DOHH2 (cell line): ENCODE measurements around the gene CCDC137.
A peak's percentile ranks its signal among the peaks of the same experiment; 100 is the strongest.

Experiments used
- H3F3A ChIP-seq: fragments of 200-600 bp; sonication (generic), shearing (Covaris generic); 2 replicates; pipeline ENCODE4 v1.6.0; 2016; ENCODE audit warnings: antibody characterized with exemption, mild to moderate bottlenecking; ENCODE audit not compliant: control insufficient read depth, insufficient read depth
- H3K27ac ChIP-seq: fragments of 200-600 bp; sonication (generic); 2 replicates; pipeline ENCODE4 v1.5.1; 2014; ENCODE audit warnings: low read depth, mild to moderate bottlenecking, low read length, moderate library complexity
- H3K27me3 ChIP-seq: fragments of 200-600 bp; sonication (generic); 2 replicates; pipeline ENCODE4 v1.6.1; 2014; ENCODE audit warnings: mild to moderate bottlenecking, low read length, mixed read lengths; ENCODE audit not compliant: control insufficient read depth
- H3K36me3 ChIP-seq: fragments of 200-600 bp; sonication (generic); 2 replicates; pipeline ENCODE4 v1.6.1; 2014; ENCODE audit warnings: mild to moderate bottlenecking, low read length, moderate library complexity, mixed read lengths; ENCODE audit not compliant: control insufficient read depth
- H3K4me1 ChIP-seq: fragments of 200-600 bp; sonication (generic); 2 replicates; pipeline ENCODE4 v1.6.1; 2014; ENCODE audit warnings: mild to moderate bottlenecking, low read length, mixed read lengths; ENCODE audit not compliant: control insufficient read depth
- H3K4me2 ChIP-seq: fragments of 200-600 bp; sonication (generic); 2 replicates; pipeline ENCODE4 v1.6.0; 2014; ENCODE audit warnings: mild to moderate bottlenecking, low read length, moderate library complexity
- H3K4me3 ChIP-seq: fragments of 200-600 bp; sonication (generic); 2 replicates; pipeline ENCODE4 v1.5.1; 2014; ENCODE audit warnings: mild to moderate bottlenecking, low read length, mixed read lengths
- H3K79me2 ChIP-seq: fragments of 200-600 bp; sonication (generic); 2 replicates; pipeline ENCODE4 v1.6.1; 2014; ENCODE audit warnings: mild to moderate bottlenecking, low read length, mixed read lengths; ENCODE audit not compliant: control insufficient read depth
- H3K9me2 ChIP-seq: fragments of 200-600 bp; sonication (generic); replicated peaks from 2 replicates; pipeline ENCODE4 v1.6.1; 2014; ENCODE audit warnings: mild to moderate bottlenecking, low read length, mixed read lengths; ENCODE audit not compliant: control insufficient read depth
- H3K9me3 ChIP-seq: fragments of 200-600 bp; sonication (generic); 2 replicates; pipeline ENCODE4 v1.6.1; 2014; ENCODE audit warnings: antibody characterized with exemption, low read length, mixed read lengths; ENCODE audit not compliant: control insufficient read depth, insufficient read depth
- H4K20me1 ChIP-seq: fragments of 200-600 bp; sonication (generic); 2 replicates; pipeline ENCODE4 v1.6.0; 2014; ENCODE audit warnings: low read depth, mild to moderate bottlenecking, antibody characterized with exemption, low read length, moderate library complexity; ENCODE audit not compliant: control insufficient read depth, insufficient read depth
- CTCF ChIP-seq: fragments of 200-600 bp; sonication (generic); IDR thresholded peaks from one replicate; pipeline ENCODE4 v1.5.1; 2014; ENCODE audit warnings: antibody characterized with exemption, mild to moderate bottlenecking, low read depth, low read length; ENCODE audit not compliant: poor library complexity, severe bottlenecking
- EZH2phosphoT487 ChIP-seq: fragments of 200-600 bp; sonication (generic); IDR thresholded peaks from 2 replicates; pipeline ENCODE4 v1.6.1; 2017; ENCODE audit warnings: borderline replicate concordance, mild to moderate bottlenecking, antibody characterized with exemption, low read length, moderate library complexity, mixed read lengths

CCDC137 gene

GRCh38 chr17:81683584-81684441, 17.3 kb downstream of the CCDC137 start, which contains the start of the genes ARL16 and HGS:
Gene ARL16, minus strand, starts transcription at chr17:81683797. Its CDS starts 44 bp downstream, at chr17:81683753.
Gene HGS, plus strand, starts transcription at chr17:81684011. Its CDS starts 56 bp downstream, at chr17:81684067.
- H3K9me2 ChIP-seq = no peaks in the 10 kb centered on the region
- peak within 1 kb of the TSS; percentile 92 for H3K4me3 ChIP-seq
- peak within 1 kb of the TSS; percentile 99 for H3K4me2 ChIP-seq
- H3K9me3 ChIP-seq = no peaks in the 10 kb centered on the region
- H3K36me3 ChIP-seq = peaks cover 62% of the 10 kb centered on the region
- H4K20me1 ChIP-seq = peaks cover 19% of the 10 kb centered on the region; the same call in 1 of the 2 replicates
- H3F3A ChIP-seq = no peaks in the 10 kb centered on the region
- H3K4me1 ChIP-seq = peaks cover 22% of the 10 kb centered on the region
- H3K27ac ChIP-seq = peak within 1 kb of the TSS; percentile 52
- peaks cover 73% of the 10 kb centered on the region for H3K79me2 ChIP-seq
- TF ChIP-seq EZH2phosphoT487 = no peak
- TF ChIP-seq CTCF = no peak
- no peaks in the 10 kb centered on the region for H3K27me3 ChIP-seq

DNA sequence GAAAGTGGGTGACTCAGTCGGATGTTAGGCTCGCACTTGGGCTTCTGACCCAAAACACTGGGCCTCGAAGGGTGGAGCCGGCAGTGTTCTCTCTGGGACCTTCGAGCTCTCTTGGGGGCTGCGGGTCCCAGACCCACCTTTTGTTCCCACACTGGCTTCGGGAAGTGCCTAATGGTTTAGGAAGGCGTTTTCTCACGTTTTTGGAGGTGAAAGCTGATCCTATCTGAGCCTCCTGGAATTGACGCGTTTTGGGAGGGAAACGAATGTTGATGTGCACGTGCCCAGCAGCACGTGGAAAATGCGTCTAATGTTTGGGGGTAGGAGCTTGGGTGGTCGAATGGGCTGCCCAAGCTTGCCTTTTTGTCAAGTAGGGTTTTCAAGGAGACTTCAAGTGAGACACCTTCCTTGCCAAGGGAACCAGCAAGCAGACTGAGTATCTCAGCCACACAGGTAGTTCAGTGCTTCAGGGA, 17.9 kb downstream of the CCDC137 start:
- peaks cover 19% of the 10 kb centered on the region; the same call in 1 of the 2 replicates for H4K20me1 ChIP-seq
- peak overlapping the region; percentile 16 for H3K27ac ChIP-seq
- H3K4me3 ChIP-seq = peak overlapping the region; percentile 92
- no peaks in the 10 kb centered on the region for H3F3A ChIP-seq
- TF ChIP-seq CTCF (no peak), EZH2phosphoT487 (no peak)
- no peaks in the 10 kb centered on the region for H3K9me3 ChIP-seq
- peaks cover 22% of the 10 kb centered on the region for H3K4me1 ChIP-seq
- peak overlapping the region; percentile 99 for H3K4me2 ChIP-seq
- H3K9me2 ChIP-seq = no peaks in the 10 kb centered on the region
- H3K79me2 ChIP-seq = peaks cover 78% of the 10 kb centered on the region
- H3K36me3 ChIP-seq = peaks cover 68% of the 10 kb centered on the region
- H3K27me3 ChIP-seq = no peaks in the 10 kb centered on the region

DNA sequence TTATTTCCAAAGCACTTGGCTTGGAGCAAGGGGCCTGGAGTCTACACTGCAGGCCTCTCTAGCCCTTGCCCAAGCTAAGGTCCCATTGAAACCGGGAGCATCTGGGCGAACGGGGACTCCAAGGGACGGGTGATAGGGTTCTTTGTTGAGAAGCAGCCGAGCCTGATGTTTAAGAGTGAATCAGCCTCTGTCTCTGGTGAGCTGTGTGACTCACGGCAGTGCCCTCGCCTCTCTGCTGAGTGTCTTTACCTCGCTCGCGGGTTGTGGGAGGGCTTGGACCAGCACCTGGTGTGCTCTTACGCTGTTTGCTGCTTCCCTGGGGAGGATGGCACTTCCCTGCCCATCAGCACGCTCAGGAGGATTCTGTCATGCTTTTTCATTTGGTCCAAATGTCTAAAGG, 18.6 kb downstream of the CCDC137 start:
- Histone ChIP-seq H3K9me3 (no peaks in the 10 kb centered on the region), H3K36me3 (peaks cover 75% of the 10 kb centered on the region), H3K4me1 (peaks cover 22% of the 10 kb centered on the region), H4K20me1 (peaks cover 19% of the 10 kb centered on the region; the same call in 1 of the 2 replicates), H3K27me3 (no peaks in the 10 kb centered on the region), H3K4me2 (peak overlapping the region; percentile 99), H3K79me2 (peaks cover 78% of the 10 kb centered on the region), H3K4me3 (peak overlapping the region; percentile 92), H3K9me2 (no peaks in the 10 kb centered on the region), H3K27ac (no peak overlapping the region), H3F3A (no peaks in the 10 kb centered on the region)
- no peak for TF ChIP-seq EZH2phosphoT487
- TF ChIP-seq CTCF = no peak
